NB4 (cell line): ENCODE results near the gene ADO.

Experiments
- DNase-seq: peaks from one replicate; pipeline ENCODE4 v3.0.0; 2010; ENCODE audit warnings: low read depth
- H3K4me3 ChIP-seq: one replicate; pipeline ENCODE4 v1.5.1; 2011; ENCODE audit warnings: mild to moderate bottlenecking, low read depth, low read length, moderate library complexity
- MYC ChIP-seq: IDR thresholded peaks from 2 replicates; pipeline ENCODE4 v1.6.1; 2011; ENCODE audit warnings: low read depth, low read length
- POLR2A ChIP-seq: IDR thresholded peaks from 2 replicates; pipeline ENCODE4 v1.6.1; 2011; ENCODE audit warnings: mild to moderate bottlenecking; ENCODE audit not compliant: insufficient read length; ENCODE audit errors: extremely low read depth
- TF ChIP-seq, protein P1 (sequence below): IDR thresholded peaks from one replicate; pipeline ENCODE4 v1.5.1; 2012; ENCODE audit warnings: low read depth, low read length
- TF ChIP-seq, protein P2 (sequence below): IDR thresholded peaks from 2 replicates; pipeline ENCODE4 v1.6.1; 2011; ENCODE audit warnings: low read depth, low read length

Gene ADO

DNA sequence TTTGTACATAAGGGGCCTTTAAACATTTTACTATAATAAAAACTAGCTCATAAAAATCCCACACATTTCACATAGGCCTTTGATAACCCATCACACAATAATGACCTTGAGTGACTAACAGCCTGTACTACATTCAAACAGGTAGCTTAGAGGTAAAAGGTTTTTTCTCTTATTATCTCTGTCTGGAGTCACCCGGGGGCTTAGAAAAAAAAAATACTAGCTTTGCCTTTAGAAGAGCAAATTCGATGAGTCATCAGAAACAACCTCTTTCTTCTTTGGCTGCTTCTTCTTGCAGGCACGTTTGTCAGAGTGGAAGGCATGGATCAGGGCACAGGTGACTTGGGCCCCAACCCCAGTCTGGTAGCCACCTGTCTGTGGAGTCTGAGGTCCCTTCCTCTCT is 43.4 kb upstream of the ADO start:
- H3K4me3 ChIP-seq = no peak overlapping the region
- TF ChIP-seq MYC = no peak
- TF ChIP-seq, protein P1, sequence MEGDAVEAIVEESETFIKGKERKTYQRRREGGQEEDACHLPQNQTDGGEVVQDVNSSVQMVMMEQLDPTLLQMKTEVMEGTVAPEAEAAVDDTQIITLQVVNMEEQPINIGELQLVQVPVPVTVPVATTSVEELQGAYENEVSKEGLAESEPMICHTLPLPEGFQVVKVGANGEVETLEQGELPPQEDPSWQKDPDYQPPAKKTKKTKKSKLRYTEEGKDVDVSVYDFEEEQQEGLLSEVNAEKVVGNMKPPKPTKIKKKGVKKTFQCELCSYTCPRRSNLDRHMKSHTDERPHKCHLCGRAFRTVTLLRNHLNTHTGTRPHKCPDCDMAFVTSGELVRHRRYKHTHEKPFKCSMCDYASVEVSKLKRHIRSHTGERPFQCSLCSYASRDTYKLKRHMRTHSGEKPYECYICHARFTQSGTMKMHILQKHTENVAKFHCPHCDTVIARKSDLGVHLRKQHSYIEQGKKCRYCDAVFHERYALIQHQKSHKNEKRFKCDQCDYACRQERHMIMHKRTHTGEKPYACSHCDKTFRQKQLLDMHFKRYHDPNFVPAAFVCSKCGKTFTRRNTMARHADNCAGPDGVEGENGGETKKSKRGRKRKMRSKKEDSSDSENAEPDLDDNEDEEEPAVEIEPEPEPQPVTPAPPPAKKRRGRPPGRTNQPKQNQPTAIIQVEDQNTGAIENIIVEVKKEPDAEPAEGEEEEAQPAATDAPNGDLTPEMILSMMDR = no peak
- TF ChIP-seq, protein P2, sequence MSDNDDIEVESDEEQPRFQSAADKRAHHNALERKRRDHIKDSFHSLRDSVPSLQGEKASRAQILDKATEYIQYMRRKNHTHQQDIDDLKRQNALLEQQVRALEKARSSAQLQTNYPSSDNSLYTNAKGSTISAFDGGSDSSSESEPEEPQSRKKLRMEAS = no peak
- TF ChIP-seq POLR2A = no peak
- DNase-seq = peak; percentile 24

DNA sequence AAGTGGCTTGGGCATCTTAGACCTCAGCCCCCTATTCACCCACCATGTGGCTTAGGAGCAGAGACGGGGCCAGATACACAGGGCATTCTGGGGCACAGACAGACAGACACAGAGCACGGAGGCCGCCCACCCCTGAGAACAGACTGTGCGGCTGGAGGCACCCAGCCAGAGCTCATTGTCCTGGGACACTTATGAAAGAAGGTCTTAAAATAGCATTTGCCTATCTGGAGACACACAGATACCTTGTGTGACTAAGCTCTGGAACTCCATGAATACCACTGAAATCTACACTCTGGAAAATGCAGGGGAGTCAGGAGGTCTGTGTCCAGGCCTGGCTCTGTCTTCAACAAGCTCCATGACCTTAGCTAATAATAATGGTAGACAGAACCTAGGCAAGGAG is 41.4 kb upstream of the ADO start:
- no peak overlapping the region for H3K4me3 ChIP-seq
- TF ChIP-seq, protein P2 = no peak
- TF ChIP-seq, protein P1 = no peak
- TF ChIP-seq POLR2A (no peak), MYC (no peak)
- DNase-seq = no peak

DNA sequence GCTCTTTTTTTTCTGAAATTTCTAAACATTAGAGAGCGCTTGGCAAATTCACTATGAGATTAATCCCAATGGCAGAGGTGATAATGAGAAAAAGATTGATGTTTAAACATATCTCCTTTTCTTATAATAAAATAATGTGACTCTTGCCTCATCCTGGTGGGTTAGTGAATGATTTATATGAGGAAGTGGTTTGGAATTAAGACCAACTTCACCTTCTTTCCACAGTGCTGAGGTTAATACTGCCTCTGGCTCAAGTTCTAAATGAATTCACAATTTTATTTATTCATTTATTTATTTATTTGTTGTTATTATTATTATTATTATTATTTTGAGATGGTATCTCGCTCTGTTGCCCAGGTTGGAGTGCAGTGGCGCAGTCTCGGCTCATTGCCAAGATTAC is 40.5 kb upstream of the ADO start:
- H3K4me3 ChIP-seq = no peak overlapping the region
- TF ChIP-seq MYC = no peak
- peak; percentile 18 for DNase-seq

DNA sequence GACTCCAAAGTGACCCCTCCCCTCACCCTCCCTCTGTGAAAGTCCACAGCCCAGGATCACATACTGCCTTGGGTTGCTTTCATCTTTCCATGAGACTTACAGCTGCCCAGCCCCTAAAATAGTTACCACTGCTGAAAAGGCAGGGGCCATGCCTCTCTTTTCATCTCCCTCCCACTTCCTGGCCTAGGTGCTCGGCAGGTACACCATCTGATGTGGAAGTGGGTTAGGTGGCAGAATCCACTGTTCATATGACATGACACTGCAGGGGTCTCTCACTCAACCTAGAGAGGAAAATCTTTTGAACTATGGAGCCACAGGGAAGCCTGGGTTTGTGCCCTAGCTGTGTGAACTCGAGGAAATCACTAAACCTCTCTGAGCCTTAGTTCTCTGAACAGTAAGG is 38.8 kb upstream of the ADO start:
- no peak for DNase-seq
- H3K4me3 ChIP-seq = no peak overlapping the region
- TF ChIP-seq MYC = no peak
- TF ChIP-seq, protein P1 = no peak
- TF ChIP-seq POLR2A = no peak
- TF ChIP-seq, protein P2 = no peak

DNA sequence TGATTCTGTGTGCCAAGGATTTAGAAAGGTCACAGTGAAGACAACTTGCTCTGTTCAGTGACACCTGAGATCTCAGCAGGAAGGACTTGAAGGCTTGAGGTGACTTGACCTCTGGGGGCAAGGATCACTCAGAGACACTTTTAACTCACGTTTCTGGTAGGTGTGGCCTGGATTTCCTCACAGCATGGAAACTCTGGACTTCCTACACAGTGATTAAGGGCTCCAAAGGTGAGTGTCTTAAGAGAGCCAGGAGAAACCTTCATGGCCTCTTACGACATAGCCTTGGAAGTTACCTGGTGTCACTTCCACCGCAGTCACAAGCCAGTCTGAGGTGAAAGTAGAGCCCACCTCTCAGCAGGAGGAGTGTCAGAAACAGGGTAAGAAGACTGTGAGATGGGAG is 38.1 kb upstream of the ADO start:
- DNase-seq = no peak
- no peak overlapping the region for H3K4me3 ChIP-seq
- TF ChIP-seq MYC (no peak), POLR2A (no peak)
- TF ChIP-seq, protein P2 = no peak
- TF ChIP-seq, protein P1 = no peak

DNA sequence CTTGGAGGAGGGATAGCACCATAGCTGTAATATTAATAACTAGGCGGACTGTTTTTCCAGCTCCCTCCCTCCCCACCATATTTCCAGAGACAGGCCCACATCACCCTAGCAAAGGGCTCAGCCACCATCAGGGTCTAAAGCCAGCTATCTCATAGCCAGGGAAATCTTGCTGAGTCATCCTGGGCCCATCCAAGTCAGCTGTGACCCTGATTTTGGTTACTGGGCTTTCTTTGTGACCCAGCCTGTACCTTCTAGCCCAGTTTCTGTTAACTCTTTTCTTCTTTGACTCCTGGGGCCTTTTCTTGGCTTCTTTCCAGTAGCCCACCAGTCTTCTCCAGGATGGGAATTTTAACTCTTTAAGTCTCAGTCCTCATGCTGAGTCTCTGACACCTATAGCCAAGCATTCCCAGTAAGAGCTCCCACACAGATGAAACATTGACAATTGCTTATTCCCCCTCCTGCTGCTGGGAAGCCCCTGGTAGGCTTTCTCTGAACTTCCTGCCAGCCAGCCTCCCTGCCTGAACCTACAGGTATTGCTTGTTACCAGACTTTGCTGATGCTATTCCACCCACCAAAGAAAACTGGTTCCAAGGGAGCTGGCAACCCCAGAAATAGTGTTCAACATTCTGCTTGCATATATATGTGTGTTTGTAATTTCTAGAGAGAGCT is 34.8 kb upstream of the ADO start:
- H3K4me3 ChIP-seq = no peak overlapping the region
- peak; percentile 16 for DNase-seq
- TF ChIP-seq MYC (no peak), POLR2A (no peak)
